NCI-H748 (cell line): ENCODE measurements around the gene PKNOX2.

Source experiments
- DNase-seq: peaks from one replicate; lab custom pipeline; 2025; ENCODE audit not compliant: unreplicated experiment; lab: John Stamatoyannopoulos, UW

The PKNOX2 gene

DNA sequence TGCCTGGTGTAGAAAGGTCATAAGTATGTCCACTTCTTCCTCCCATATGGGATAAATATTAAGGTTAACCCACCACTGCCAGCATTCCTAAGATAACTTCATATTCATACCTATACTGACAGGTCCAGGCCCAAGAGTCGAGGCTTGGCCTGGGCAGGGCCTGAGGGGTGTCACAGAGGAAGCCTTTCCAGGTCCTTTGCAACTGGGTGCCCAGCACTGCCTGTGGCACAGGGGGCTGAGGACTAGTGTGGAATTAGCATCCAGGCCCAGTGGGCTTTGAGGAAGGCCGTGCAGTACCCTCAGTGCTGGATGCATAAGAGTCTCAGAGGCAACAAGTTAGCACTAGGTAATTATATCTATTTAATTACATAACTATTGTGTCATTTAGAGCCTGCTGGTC lies 65.4 kb downstream of the PKNOX2 start:
- no peak for DNase-seq

DNA sequence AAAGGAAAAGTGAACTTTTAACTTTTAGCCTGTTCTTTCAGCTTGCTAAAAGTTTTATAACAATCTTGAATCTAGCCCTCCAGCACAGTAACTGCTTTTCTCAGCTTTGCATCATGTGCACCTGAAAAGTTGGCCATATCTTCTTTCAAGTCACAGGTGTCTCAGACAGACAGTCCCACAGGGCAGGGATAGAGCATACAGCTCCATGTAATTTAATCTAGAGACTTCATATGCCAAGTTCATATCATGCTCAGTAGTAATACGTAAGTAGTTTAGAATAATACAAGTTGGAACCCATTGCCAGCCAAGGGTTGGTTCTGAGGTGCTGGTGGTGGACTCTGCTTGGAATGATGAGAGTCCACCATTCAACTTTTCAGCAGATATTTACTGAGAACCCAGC lies 68.6 kb downstream of the PKNOX2 start:
- no peak for DNase-seq

DNA sequence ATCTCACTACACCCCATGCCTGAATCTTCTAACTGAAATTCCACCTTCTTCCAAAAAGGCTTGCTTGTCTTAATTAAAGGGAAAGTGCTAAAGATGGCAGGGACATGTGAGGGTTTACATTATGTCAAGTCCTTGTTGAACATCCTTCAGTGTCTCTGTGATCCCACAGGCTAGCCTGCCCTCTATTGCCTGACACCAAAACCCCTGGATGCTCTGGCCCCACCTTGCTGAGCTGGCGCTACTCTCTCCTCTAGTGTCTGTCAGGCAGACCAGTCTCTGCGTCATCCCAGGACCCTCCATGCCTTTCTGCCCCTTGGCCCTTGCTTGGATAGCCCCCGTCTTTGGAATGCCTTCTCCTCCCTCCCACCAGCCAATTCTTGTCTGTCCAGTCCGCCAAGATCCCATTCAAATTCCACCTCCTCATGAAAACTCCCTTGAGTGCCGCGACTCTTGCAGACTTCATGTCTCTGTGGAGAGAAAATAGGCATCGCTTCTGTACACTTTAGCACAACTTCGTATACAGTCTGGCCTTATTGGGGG lies 69.3 kb downstream of the PKNOX2 start:
- no peak for DNase-seq

DNA sequence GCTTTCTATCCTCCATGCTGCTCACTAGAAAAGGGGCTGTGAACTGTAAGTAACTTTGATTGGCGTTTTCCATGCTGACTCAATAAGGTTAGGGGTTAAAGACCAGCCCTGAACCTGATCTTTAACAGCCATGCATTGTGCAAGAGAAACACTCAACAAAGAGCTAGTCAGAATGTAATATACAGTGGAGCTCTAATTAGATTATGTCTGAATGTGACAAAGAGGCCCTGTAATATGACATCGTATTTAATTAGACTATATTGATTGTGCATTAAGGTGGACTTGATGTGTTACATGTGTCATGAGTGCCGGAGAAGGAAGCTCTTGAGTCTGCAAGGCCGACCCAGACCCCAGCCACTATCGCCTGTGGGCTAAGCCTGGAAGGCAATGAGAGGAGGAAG lies 70.5 kb downstream of the PKNOX2 start:
- no peak for DNase-seq

DNA sequence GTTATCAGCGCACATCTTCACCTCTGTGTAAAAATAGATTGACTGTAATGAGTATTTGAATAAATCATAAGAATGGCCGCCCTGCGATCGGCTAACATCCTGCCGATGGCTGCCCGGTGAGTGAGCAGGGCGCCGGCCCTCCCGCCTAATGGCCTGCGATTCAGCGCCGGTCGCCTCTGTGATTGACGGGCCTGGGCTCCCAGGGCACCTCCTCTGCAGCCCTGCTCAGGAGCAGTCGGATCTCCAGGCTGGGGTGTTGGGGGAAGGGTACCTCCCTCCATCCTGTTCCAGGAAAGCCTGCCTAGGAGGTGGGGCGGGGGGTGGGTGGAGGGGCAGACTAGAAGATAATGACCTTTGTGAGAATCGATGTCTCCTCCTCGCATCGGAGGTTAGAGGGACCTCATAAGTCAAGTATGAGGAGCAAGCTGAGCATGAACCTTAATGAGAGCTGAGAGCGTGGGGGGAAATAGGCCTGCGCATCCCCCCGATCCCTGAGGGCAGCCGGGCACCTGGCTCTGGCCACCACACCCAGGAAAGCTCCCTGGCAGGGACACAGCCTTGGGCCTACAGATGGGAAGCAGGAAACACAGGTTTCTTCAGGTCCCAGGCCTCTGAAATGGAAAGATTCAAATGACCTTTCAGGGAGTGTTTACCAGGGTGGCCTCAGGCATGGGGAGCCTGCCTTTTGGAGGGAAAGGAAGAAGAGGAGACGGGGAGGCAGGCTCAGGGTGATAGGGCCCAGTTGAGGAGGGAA lies 71.7 kb downstream of the PKNOX2 start:
- no peak for DNase-seq

DNA sequence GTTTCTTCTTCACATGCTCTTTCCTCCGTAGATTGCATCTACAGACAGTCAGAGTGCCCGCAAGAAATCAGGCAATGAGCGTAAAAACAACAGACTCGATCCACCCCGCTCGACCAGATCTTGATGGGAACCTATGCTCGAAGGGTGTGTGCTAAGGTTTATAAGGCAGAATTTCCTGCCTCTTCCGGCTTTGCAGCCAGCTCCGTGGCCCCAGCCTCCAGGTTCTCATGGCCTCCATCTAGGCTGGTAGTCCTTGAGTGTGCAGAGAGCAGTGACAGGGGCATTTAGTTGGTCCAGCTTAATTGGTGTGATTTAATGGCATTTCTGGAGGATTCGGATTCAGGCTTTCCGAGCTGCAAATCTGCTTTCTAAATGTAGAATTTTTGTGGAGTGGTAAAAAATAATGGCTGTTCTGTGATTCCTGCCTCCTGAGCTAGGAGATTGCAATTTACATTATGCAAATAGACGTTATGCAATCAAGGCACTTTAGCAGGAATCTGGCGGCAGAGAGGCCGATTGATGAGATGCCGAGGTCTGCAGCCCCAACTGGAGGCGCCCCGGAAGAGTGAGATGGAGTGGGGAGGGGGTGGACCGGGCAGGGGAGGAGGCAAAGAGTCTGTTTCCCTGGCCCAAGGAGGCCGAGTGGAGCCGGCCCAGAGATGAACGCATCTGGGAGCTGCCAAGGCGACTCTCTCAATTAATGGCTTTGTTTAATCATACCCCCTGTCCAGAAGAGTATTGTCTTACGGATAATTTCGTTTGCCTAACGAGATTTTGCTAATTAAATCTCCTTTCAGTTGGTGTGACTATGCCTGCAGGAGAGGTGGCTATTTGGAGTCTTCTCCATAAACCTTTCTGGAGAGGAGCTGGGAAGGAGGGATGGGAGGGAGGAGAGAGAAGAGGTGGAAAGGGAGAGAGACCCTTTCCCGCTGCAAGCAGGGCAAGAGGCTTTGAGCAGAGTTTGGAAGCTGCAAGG lies 75.3 kb downstream of the PKNOX2 start:
- no peak for DNase-seq

DNA sequence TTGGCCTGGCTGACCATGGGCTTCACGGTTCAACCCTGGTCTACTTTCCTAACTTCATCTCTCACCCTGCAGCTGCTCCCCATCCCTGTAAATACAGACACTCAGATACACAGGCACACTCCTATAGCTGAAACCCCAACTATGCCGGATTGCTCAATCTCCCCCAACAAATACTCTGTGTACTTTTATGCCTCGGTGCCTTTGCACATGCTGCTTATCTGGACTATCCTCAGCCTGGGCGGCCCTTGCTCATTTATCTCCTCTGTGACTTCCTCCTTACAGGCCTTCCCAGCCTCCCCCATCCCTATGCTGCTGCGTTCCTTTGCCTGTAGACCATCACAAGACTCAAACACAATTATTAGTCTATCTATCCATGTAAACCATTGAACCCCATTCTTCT lies 76.6 kb downstream of the PKNOX2 start:
- no peak for DNase-seq

DNA sequence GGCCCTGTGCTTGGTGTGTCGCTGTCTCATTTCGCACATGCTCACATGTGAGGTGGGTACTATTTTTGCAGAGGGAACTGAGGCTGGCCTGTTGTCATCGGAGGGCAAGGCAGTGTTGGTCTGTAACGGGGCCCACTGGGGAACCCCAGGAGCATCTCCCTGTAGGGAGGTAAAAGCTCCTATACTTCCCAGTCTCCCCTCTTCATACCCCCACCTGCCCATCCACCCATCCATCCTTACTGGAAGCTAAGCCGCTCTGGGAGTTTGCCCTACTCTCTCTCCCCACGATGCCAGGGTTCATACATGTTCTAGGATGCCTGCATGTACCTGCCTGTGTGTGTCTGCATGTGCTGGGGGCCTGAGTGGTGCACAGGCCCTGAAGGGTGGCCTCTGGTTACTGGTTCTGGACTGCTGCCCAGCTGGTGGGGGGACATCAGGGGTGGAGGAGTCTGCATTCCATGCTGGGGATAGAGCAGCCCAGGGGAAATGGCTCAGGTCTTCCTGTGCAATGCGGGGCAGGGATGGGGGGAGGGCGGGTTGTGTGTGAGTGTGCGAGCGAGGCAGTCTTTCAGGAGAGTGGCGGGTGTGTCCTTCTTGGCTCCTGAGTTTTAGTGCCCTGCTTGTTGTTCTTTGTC lies 77.7 kb downstream of the PKNOX2 start:
- no peak for DNase-seq

DNA sequence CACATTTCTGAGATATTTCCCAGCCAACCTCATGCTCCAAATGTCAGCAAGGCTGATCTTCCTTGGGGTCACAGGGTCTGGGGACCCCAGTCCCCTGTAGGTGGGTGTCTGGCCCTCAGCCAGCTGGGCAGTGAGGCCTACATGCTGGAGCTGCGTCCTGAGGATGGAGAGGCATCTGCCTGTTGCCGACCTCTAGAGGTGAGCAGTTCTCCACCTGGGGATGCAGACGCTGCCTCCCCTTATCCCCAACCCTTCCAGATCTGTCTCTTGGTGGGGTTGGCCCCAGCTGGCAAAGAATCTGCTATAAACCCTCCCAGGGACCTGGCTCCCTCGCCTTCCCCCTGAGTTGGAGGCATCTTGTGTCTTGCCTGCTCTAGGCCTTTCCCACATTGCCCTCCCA lies 79.6 kb downstream of the PKNOX2 start:
- no peak for DNase-seq

DNA sequence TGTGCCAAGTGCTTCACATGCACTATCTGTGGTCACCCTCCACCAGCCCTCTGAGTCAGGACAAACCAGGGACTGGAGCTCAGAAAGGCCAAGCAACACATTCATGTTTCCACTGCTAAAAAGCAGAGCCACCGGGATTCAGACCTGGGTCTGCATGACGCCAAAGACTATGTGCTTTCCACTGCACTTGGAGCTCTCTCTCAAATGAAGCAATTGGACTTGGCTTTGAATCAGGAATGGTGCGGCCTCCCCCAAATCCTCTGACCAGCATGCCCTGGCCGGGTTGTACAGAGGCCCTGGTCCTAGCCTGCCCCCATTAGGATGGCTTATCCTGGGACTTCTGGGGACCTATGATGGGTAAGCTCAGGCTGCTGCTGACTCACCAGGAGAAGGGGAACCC lies 80.7 kb downstream of the PKNOX2 start:
- no peak for DNase-seq

DNA sequence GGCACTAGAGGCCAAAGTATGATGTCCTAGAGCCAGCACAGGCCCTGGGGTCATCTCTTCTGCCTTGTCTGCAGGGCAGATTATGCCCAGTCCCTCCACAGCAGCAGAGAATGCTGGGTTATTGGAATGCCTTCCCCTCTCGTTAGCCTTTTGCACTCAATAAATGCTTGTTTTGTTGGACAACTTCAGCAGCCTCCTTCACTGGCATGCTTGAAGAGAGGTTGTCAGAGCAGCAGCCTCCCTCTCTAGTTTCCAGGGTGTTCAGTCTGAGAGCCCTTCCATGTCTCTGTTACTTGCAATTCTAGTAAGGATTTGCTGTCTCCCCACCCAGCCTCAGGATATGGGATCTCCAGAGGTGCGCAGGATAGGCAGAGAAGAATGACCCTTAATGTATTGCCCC lies 82.9 kb downstream of the PKNOX2 start:
- no peak for DNase-seq

DNA sequence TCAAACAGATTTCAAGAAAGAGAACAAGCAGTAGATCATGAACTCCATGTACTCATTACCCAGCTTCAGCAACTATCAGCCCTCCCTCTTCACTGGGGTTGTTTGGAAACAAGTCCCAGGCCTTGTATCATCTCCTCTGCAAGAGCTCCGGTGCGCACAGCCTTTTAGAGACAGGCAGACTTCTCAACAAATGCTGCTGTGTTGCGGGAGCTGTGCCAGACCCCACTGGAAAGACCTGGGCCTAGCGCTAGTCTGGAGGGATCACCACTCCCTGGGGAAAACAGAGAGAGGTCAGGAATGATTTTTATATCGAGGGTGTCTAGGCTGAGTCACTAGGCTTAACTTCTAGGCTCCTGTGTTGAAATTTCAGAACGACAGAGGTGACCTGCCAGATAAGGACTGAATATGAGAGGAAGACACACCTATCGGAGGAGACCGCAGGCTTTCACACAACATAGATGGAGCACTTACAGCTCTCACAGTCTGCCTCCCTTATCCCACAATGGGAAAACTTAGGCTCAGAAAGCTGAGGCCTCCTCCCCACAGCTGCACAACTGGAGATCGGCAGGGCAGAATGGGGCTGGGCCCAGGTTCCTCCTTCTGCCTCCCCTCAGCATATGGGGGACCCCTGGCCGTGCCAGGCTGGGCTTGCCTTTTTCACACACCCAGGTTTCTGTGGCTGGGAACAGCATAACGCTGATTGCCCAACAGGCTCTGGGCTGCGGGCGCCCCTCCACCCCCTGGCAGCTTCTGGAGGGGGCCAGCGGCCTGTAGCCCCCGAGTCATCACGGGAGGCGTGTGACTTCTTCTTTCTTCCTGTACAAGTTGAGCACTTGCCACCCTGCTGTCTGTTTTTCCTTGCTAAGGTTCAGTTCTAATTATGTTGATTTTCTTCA lies 86.0 kb downstream of the PKNOX2 start:
- no peak for DNase-seq

DNA sequence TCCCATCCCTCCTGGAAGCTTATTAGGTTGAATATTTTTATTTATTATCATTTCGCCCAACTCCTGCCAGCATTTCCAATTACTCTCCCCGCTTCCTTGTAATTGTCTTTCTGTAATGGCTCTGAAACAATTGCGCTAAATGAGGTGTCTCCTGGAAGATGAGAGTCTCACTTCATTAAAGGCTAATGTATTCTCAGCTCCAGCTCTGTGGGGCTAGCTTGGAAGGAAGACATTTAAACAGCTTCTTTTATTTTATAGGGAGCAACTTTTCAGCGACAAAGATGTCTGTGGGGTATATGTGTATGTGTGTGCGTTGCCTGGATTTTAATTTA lies 86.6 kb downstream of the PKNOX2 start:
- DNase-seq: no peak

DNA sequence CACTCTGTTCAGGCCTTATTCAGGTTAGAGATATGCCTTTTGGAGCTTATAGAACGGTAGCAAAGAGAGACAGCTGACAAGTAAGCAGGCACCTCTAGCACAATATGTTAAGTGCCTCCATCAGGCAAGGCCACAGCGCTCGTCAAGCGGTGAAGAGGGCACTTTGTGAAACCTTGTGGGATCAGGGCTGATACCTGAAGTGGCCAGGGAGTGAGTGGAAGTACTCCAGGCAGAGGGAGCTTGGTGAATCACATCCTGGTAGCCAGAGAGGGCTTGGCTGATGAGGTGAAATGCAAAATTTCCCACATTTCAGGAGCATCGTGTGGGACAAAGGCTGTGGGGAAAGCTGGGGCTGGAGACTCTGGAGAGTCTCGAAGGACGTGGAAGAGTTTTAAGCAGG lies 87.4 kb downstream of the PKNOX2 start:
- no peak for DNase-seq

DNA sequence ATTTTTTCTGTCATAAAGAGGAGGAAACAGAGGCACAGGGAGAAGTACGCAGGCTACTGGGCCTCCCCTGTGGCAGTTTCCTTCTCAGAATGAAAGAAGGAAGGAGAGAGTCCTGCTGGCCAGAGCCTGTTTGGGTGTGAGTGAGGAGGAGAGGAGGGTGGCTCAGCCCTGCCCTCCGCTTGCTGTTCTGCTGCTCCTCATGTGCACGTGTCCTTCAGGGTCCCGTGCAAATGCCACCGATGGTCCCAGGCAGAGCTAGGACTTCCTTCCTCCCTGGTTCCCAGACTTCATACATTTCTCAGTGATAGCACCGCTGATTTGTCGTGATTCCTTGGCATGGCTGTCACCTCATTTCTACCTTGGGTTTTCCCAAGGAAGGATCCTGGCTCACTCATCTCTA lies 88.7 kb downstream of the PKNOX2 start:
- no peak for DNase-seq

DNA sequence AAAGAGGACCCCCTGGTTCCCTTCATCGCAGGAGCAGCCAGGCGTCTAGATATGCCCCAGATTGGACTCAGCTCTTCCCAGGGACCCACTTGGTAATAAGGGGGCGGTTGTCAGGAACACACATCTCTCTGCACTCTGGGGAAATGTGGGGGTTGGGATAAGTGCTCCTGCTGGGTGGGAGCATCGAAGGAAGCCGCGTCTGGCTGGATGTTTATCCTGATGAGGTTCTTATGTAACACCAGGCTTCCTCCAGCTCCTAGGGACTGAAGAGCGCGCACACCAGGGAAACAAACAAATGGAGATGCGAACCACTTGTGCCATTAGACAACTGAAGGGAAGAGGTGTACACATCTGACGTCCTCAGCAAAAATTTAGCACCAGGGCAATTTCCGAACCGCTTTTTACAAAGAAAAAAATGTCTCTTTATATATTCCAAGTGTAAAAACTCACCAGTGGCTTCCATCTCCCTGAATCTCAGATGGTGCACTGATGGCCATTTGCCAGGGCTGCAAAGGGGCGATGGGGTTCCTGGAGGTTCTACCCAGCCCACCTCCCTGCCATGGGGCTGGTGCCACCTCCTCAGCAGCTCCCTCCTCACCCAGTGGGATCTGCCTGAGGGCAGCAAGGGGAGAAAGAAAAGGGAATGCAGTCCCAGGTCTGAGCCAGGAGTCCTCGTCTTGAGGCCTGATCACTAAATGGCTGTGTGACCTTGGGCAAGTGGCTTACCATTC lies 89.4 kb downstream of the PKNOX2 start:
- no peak for DNase-seq

DNA sequence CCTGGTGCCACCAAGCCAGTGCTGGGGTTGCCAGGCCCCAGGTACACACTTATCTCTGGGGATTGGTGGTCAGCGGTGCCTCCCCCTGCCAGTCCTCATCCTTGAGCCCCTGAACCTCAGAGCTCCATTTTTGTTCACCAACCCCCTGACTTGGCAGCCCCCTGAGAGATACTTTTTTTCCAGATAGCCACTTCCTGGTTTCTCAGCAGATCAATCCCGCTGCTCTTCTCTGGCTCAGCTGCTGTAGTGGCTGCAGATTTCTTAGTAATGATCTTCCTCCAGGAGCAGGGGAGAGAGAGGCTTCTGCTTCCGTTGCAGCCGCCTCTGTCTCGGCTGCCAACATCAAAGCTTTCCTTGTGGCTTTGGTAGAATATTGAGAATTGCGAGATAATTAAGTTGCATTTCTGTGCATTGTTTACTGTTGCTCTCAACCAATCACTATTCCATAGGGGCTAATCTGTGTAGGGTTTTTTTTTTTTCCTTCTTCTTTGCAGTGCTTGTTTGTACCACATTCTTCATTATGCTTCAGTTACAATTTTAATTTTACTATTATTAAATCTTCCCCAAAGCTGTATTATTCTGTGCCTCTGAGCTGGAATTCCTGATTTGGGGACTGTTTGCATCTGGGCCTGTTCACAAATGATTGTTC lies 92.1 kb downstream of the PKNOX2 start:
- no peak for DNase-seq

DNA sequence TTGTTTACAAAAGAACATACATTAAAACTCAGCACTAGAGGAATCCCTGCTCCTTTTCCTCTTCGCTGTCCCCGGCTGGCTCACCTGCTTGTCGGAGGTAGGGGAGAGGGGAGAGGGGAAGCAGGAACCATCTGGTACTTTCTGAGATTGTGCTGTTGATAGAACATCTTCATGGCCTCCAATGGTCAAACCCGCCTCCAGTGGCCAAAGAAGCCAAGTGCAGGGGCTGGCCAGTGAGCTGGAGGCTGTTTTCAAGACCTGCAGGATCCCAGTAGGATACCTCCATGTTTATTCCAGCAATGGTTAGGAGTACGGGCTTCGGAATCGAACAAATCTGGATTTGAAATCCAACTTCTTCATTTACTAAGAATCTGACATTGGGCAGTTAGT lies 92.6 kb downstream of the PKNOX2 start:
- no peak for DNase-seq

DNA sequence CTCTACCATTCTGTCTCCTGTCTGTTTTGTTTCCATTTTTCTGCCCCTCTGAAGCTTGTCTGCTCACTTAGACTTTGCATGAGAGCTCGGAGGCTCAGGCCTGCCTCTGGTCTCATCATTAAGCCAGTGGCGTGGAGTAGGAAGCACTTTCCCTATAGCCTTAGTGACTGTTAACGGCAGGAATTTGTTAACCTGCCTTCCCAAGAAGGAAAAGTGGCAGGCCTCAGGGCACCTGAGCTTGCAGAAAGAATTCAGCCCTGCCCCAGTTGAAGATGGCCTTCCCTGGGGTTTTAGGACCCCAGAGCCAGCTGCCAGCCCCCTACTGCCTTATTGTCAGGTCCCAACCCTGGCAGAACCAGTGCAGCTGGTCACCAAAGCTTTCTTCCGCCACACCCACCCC lies 93.2 kb downstream of the PKNOX2 start:
- DNase-seq: no peak
